Measurements from ENCODE around the gene NFE2L3. TPM values are rescaled to one million over a fixed set of nuclear protein-coding genes. Genes with fewer than 3 reads are reported as not detected.
"Not testable (repeated sequence)": the region's sequence is repeated elsewhere in the genome, so short reads cannot be mapped to it uniquely, and the experiment has no call there.

The NFE2L3 gene
- total RNA-seq, 1 donor from 2014 or later, result 5.2 TPM

DNA sequence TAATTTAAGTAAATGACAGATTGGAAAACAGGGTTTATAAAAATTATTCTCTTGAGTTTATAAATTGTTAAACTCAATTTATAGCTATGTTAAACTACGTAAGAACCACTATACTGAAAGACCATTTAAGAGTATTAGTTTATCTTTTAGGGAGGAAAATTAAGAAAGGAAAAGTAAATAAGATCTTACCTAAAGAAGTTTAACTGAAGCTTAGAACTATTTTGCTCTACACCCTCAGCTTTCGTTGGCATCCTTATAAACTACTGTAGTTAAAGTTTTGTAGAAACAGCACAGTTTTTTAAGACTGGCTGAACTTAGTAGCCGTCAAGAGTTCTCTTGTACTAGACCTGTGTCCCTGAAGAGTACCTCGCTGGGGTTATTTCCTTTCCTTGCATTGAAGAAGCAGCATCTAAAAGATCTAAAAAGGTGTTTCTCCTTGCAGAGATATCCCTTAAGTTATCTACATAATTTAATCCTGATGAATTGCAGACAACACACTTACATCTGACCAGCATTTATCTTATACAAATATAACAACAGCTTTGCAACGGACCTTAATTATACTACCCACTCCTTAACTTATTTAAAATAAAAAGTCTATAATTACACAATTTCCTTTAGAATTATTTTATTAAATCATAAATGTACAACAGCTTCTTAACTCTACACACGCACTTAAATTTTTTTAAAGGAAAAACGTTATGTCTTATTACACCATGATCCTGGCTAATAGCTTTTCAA is 39.4 kb downstream of the NFE2L3 start:
- Histone ChIP-seq H3K36me3 (peaks cover 0 to 83% of the 10 kb centered on the region in 2 donors), H3K27ac (no peak overlapping the region), H3K9me3 (no peaks in the 10 kb centered on the region), H3K4me3 (no peak overlapping the region), H3K4me1 (peaks cover 46% of the 10 kb centered on the region), H3K27me3 (no peaks in the 10 kb centered on the region)
- DNase-seq (ENCODE audit: extremely low spot score in 2 of 2), result no peak
- no peak for TF ChIP-seq POLR2A (IDR thresholded peaks at IDR 0.05)
- no peak for TF ChIP-seq POLR2AphosphoS5 (IDR thresholded peaks at IDR 0.05; ENCODE audit: insufficient read depth in 1 of 2, low read depth in 1 of 2)
- TF ChIP-seq, protein P1, sequence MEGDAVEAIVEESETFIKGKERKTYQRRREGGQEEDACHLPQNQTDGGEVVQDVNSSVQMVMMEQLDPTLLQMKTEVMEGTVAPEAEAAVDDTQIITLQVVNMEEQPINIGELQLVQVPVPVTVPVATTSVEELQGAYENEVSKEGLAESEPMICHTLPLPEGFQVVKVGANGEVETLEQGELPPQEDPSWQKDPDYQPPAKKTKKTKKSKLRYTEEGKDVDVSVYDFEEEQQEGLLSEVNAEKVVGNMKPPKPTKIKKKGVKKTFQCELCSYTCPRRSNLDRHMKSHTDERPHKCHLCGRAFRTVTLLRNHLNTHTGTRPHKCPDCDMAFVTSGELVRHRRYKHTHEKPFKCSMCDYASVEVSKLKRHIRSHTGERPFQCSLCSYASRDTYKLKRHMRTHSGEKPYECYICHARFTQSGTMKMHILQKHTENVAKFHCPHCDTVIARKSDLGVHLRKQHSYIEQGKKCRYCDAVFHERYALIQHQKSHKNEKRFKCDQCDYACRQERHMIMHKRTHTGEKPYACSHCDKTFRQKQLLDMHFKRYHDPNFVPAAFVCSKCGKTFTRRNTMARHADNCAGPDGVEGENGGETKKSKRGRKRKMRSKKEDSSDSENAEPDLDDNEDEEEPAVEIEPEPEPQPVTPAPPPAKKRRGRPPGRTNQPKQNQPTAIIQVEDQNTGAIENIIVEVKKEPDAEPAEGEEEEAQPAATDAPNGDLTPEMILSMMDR (IDR thresholded peaks at IDR 0.05), result no peak
- intact Hi-C loops (cut with DNase I), result no loop called here

DNA sequence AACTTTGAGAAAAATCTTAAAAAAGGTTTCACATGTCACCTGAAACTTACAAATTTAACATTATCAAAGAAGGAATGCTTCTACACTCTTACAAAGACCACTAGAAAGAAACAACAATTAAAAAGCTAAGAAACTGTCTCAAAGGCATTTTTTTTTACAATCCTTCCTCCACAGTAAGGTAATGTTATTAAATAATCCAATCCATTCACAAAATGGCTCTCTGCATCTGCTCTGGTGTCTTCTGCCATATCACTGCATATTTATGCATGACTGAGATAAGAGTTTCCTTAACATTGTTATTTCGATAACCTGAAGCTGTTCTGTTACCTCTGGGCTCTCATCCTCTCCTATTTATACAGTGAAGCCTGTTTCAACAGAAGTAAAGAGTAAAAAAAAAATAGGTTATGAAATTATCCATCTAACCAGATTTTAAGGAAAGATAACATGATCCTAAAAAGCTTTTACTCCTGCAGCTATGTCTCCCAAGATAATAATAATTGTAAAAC is 40.0 kb downstream of the NFE2L3 start:
- Histone ChIP-seq H3K4me3 (no peak overlapping the region), H3K36me3 (peaks cover 0 to 89% of the 10 kb centered on the region in 2 donors), H3K27ac (no peak overlapping the region), H3K9me3 (no peaks in the 10 kb centered on the region), H3K27me3 (no peaks in the 10 kb centered on the region), H3K4me1 (peaks cover 53% of the 10 kb centered on the region)
- intact Hi-C loops (cut with DNase I), result no loop called here
- no peak for DNase-seq (ENCODE audit: extremely low spot score in 2 of 2)
- TF ChIP-seq, protein P1 (IDR thresholded peaks at IDR 0.05), result no peak
- TF ChIP-seq POLR2A (IDR thresholded peaks at IDR 0.05) (no peak), POLR2AphosphoS5 (IDR thresholded peaks at IDR 0.05; ENCODE audit: insufficient read depth in 1 of 2, low read depth in 1 of 2) (no peak)

- intact Hi-C loops (cut with DNase I), result no loop called here
- no peaks in the 10 kb centered on the region for H3K9me3 ChIP-seq
- H3K4me3 ChIP-seq, result no peak overlapping the region
- H3K4me1 ChIP-seq, result peaks cover 58% of the 10 kb centered on the region
- no peak overlapping the region for H3K27ac ChIP-seq
- H3K27me3 ChIP-seq, result no peaks in the 10 kb centered on the region
- H3K36me3 ChIP-seq, result peaks cover 0 to 95% of the 10 kb centered on the region in 2 donors
- TF ChIP-seq, protein P1 (IDR thresholded peaks at IDR 0.05), result no peak
- TF ChIP-seq POLR2A (IDR thresholded peaks at IDR 0.05), result no peak
- no peak for TF ChIP-seq POLR2AphosphoS5 (IDR thresholded peaks at IDR 0.05; ENCODE audit: insufficient read depth in 1 of 2, low read depth in 1 of 2)
- DNase-seq (ENCODE audit: extremely low spot score in 2 of 2), result no peak
Measured at GRCh38 chr7:26192485-26193087, 40.6 kb downstream of the NFE2L3 start.

- intact Hi-C loops (cut with DNase I), result no loop called here
- Histone ChIP-seq H3K36me3 (peaks cover 0 to 90% of the 10 kb centered on the region in 2 donors), H3K27ac (no peak overlapping the region), H3K9me3 (no peaks in the 10 kb centered on the region), H3K4me3 (no peak overlapping the region), H3K4me1 (peaks cover 63% of the 10 kb centered on the region), H3K27me3 (no peaks in the 10 kb centered on the region)
- no peak for TF ChIP-seq POLR2AphosphoS5 (IDR thresholded peaks at IDR 0.05; ENCODE audit: insufficient read depth in 1 of 2, low read depth in 1 of 2)
- no peak for TF ChIP-seq POLR2A (IDR thresholded peaks at IDR 0.05)
- TF ChIP-seq, protein P1 (IDR thresholded peaks at IDR 0.05), result no peak
- no peak for DNase-seq (ENCODE audit: extremely low spot score in 2 of 2)
Measured at GRCh38 chr7:26193432-26194207, 41.6 kb downstream of the NFE2L3 start.

- DNase-seq (ENCODE audit: extremely low spot score in 2 of 2); H3K9me3 ChIP-seq; intact Hi-C loops (cut with DNase I); H3K27me3 ChIP-seq; H3K4me3 ChIP-seq; H3K27ac ChIP-seq: not testable (repeated sequence)
- H3K4me1 ChIP-seq, result peaks cover 63% of the 10 kb centered on the region
- H3K36me3 ChIP-seq, result peaks cover 0 to 79% of the 10 kb centered on the region in 2 donors
Measured at GRCh38 chr7:26194764-26195163, 42.8 kb downstream of the NFE2L3 start.
